ENCODE data around the gene CRYBG1. TPM values are rescaled to one million over a fixed set of nuclear protein-coding genes. Genes with fewer than 3 reads are reported as not detected.
"Not testable (repeated sequence)": the region's sequence is repeated elsewhere in the genome, so short reads cannot be mapped to it uniquely, and the experiment has no call there.

CRYBG1 gene
- total RNA-seq, 2 donors from 2014 or later = 23.0 to 23.3 TPM

DNA sequence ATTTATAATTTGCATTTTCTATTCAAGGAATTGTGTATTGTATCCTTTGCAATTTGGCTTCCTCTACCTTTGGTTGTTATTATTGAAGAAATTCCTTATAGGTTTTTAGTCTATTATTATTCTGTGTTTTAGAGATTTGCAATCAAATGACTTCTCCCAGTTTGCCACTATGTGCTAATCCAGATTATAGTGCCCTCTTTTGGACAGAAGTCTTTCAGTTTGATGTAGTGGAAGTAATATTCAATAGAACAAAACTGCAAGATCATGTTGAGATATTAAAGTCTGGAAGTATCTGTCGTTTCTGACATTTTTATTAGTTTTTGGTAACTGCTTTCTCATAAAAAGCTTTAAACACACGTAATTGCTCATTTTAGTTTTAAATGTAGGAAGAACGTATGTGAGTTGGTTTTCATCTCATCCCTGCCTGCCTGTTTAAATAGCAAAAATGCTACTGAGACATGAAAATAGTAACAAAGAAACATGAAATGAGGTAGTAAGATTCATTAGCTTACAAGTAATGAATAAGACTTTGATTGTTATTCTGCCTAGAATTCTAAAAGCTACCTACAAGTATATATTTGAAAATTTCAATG is 195.9 kb downstream of the CRYBG1 start:
- ATAC-seq (no peak), DNase-seq (ENCODE audit: low spot score in 2 of 2) (no peak)
- H3K9me3 Mint-ChIP-seq = peaks cover 0 to under 1% of the 10 kb centered on the region in 2 donors
- H3K36me3 Mint-ChIP-seq = peaks cover 10 to 18% of the 10 kb centered on the region in 2 donors
- no peak overlapping the region for H3K27ac Mint-ChIP-seq

DNA sequence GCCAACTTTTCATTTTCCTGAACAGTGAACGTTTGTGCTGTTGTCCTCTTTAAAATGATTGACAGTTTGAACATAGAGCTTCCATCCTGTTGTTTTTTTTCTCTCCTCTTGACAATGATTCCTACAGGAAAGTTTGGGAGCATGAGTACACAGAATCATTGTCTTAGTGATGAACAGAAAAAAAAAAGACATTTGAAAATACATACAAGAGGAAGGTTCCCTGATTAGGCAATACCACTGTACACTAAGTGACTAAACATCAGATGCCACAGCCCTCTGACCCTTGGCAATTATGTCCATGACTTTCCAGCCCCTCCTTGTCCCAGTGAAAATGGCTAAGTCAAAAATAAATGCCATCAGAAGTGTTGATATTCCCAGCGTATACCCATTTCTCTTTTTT is 197.3 kb downstream of the CRYBG1 start:
- peaks cover 10 to 12% of the 10 kb centered on the region in 2 donors for H3K36me3 Mint-ChIP-seq
- no peaks in the 10 kb centered on the region for H3K9me3 Mint-ChIP-seq
- no peak overlapping the region for H3K27ac Mint-ChIP-seq
- no peak for DNase-seq (ENCODE audit: low spot score in 2 of 2)
- ATAC-seq = no peak

DNA sequence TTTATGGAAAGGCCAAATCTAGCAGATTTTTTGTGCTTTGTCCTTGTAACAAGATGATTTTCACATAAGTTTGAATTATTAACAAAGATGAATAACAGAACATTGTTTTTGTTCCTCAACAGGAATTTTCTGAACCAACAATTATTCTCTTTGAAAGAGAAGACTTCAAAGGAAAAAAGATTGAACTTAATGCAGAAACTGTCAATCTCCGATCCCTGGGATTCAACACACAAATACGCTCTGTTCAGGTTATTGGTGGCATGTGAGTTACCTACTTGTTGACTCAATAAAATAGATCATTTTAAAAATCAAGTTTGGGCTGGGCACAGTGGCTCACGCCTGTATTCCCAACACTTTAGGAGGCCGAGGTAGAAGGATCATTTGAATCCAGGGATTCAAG is 197.8 kb downstream of the CRYBG1 start:
- Mint-ChIP-seq H3K27ac (no peak overlapping the region), H3K36me3 (peaks cover 6 to 8% of the 10 kb centered on the region in 2 donors), H3K9me3 (no peaks in the 10 kb centered on the region)
- ATAC-seq (no peak), DNase-seq (ENCODE audit: low spot score in 2 of 2) (no peak)

DNA sequence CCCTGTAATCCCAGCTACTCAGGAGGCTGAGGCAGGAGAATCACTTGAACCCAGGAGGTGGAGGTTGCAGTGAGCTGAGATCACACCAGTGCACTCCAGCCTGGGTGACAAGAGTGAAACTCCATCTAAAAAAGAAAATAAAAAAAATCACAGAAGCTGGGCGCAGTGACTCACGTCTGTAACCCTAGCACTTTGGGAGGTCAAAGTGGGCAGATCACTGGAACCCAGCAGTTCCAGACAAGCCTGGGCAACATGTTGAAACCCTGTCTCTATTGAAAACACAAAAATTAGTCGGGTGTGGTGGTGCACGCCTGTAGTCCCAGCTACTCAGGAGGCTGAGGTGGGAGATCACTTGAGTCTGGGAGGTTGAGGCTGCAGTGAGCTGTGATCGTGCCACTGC is 199.1 kb downstream of the CRYBG1 start:
- not testable (repeated sequence) for DNase-seq (ENCODE audit: low spot score in 2 of 2); H3K36me3 Mint-ChIP-seq; H3K9me3 Mint-ChIP-seq; H3K27ac Mint-ChIP-seq
- ATAC-seq = peak; percentile 60 to 61

DNA sequence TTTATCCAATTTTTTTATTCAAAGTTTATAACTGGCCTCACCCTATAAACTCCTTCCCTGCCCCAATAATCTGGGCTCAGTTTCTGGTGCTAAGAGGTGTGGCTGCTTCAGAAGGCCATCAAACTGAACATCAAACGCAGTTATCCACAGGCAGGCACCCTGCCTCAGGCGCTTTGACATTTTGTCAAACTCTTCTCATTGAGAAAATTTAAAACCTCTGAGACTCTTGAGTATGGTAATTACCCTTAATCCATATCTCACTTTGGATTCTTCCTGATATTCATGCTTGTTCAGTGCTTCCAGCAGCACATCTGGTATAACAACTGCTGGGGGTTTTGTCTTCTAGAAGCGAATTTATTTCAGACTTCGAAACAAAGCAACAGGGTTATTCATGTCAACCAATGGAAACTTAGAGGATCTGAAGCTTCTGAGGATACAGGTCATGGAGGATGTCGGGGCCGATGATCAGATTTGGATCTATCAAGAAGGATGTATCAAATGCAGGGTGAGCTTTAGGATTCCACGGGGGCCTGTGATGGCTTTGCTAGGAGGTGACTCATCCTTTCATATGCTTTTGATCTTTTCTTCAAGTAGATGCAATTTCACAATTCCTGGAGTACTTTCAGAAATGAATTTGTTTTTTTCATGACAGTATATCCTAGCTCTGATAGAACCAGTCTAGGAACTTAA is 200.6 kb downstream of the CRYBG1 start:
- Mint-ChIP-seq H3K36me3 (no peaks in the 10 kb centered on the region), H3K9me3 (no peaks in the 10 kb centered on the region), H3K27ac (peak overlapping the region in 1 of 2 donors; percentile 9)
- DNase-seq (ENCODE audit: low spot score in 2 of 2) (no peak), ATAC-seq (peak; percentile 76 to 85)

DNA sequence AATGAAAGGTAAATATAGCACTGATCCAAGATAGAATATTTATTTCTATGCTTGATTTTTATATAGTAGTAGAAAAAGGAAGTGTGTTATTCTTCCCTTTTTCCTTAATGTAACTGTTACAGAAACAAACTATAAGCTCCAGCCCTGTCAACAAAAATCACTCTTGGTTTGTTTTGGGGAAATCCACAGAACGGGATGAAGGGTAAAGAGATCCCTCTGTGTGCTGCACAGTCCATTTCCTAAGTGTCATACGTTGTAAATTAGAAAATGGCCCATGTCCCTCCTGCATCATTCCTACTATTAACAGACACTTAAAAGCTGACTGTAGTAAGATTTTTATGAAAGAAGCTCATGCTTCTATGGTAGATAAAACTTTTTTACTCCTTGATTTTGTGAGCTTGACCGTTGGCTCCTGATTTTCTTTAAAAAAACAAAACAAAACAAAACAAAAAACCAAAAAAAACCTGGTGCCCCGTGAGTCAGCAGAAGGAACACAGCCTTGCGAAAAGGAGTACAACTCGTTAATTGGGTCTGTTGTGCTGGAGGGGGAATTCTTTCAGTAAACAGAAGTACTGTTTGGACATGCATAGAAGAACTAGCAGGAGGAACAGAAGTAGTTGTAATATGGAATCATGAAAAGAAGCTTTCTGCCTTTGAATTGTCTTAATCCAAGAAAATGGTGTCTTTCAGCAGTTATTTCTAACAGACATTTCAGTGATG is 201.3 kb downstream of the CRYBG1 start:
- H3K27ac Mint-ChIP-seq = no peak overlapping the region
- no peak for DNase-seq (ENCODE audit: low spot score in 2 of 2)
- no peaks in the 10 kb centered on the region for H3K9me3 Mint-ChIP-seq
- H3K36me3 Mint-ChIP-seq = no peaks in the 10 kb centered on the region
- ATAC-seq = no peak

DNA sequence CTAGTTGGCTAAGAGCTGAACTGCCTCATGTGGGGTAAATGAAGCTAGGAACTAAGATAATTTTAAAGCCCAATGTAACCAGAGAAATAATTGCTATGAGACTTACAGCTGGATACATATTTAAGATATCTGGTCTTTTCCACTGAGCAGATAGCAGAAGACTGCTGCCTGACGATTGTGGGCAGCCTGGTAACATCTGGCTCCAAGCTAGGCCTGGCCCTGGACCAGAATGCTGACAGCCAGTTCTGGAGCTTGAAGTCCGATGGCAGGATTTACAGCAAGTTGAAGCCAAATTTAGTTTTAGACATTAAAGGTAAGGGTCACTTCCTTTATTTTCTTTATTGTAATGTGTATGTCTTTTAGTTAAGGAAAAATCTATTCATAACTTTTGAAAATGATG is 203.1 kb downstream of the CRYBG1 start:
- Mint-ChIP-seq H3K27ac (no peak overlapping the region), H3K36me3 (no peaks in the 10 kb centered on the region), H3K9me3 (no peaks in the 10 kb centered on the region)
- no peak for ATAC-seq
- DNase-seq (ENCODE audit: low spot score in 2 of 2) = no peak

DNA sequence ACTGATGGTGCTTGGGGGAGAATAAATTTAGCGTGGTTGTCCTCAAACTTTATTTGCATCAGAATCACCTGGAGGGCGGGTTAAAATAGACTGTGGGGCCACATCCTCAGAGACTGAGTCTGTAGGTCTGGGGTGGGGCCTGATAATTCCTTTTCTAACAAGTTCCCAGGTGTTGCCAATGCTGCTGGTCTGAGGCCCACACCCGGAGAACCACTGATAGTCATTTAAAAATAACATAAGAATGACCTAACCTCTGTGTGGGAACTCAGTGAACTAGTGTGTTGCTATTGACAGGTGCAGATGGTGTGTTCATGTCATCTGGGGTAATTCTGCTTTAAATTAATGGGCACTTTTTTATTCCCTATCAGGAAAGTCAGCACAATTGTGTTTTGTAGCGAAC is 204.0 kb downstream of the CRYBG1 start:
- Mint-ChIP-seq H3K9me3 (no peaks in the 10 kb centered on the region), H3K36me3 (no peaks in the 10 kb centered on the region), H3K27ac (peak overlapping the region in 1 of 2 donors; percentile 2)
- DNase-seq (ENCODE audit: low spot score in 2 of 2) (no peak), ATAC-seq (no peak)

DNA sequence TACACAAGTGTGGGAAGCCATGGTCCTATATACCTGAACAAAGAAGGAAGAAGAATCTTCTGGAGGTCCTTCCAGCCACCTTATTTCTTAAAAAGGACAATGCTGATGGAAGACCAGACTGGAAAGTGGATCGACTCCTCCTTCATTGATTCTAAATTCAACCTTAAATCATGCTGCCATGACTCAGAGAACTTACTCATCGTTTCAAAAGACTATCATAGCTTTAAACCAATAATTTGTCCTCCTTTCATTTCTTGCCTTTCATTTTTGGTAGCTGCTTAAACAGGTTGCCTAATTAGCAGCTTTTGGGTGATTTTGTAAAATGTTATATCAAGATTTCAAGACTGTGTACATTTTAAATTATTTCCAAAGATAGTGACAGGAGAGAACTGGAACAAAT is 208.0 kb downstream of the CRYBG1 start:
- no peak for DNase-seq (ENCODE audit: low spot score in 2 of 2)

DNA sequence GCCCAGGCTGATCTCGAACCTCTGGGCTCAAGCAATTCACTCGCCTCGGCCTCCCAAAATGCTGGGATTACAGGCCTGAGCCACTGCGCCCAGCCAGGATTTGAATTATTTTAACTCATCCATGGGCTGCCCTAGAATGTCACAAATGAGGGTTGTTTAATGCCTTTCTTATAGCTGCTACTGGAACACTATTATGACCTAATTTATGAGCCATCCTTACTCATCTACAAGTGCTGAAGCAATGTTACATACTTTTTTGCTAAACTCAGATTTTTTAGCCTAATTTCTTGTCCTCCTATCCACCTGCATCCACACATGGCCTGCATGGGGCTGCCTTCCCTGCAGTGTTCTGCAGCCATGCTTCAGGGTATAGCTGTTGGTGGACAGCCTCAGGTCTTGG is 208.9 kb downstream of the CRYBG1 start:
- no peak for DNase-seq (ENCODE audit: low spot score in 2 of 2)
- peak overlapping the region; percentile 1 to 72 for H3K27ac Mint-ChIP-seq

More for the DNA sequence above, 208.0 kb downstream of the CRYBG1 start:
- Mint-ChIP-seq H3K36me3 (no peaks in the 10 kb centered on the region), H3K27ac (peak overlapping the region; percentile 51 to 83), H3K9me3 (no peaks in the 10 kb centered on the region)
- peak in 1 of 2 donors; percentile 60 for ATAC-seq

DNA sequence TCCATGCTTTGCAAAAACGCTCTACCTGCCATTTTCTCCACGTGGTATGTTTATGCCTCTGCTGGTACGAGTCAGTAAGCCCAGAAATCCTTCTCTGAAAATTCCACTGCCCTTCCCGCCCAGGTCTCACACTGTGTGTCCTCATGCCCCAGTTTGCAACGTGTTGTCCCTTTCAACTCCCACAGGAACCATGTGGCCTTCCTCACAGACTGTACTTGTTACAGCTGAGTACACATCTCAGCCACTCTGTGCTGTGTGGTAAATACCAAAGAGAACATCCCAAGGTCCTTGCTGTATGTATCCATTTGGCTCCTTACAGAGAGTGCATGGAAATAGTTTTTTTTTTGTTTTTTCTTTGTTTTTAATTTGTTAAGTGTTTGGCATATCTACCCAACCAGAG is 211.9 kb downstream of the CRYBG1 start:
- Mint-ChIP-seq H3K36me3 (no peaks in the 10 kb centered on the region), H3K27ac (peak overlapping the region in 1 of 2 donors; percentile 54), H3K9me3 (no peaks in the 10 kb centered on the region)
- ATAC-seq (no peak), DNase-seq (ENCODE audit: low spot score in 2 of 2) (no peak)

More for the DNA sequence above, 208.9 kb downstream of the CRYBG1 start:
- Mint-ChIP-seq H3K9me3 (no peaks in the 10 kb centered on the region), H3K36me3 (no peaks in the 10 kb centered on the region)
- no peak for ATAC-seq

DNA sequence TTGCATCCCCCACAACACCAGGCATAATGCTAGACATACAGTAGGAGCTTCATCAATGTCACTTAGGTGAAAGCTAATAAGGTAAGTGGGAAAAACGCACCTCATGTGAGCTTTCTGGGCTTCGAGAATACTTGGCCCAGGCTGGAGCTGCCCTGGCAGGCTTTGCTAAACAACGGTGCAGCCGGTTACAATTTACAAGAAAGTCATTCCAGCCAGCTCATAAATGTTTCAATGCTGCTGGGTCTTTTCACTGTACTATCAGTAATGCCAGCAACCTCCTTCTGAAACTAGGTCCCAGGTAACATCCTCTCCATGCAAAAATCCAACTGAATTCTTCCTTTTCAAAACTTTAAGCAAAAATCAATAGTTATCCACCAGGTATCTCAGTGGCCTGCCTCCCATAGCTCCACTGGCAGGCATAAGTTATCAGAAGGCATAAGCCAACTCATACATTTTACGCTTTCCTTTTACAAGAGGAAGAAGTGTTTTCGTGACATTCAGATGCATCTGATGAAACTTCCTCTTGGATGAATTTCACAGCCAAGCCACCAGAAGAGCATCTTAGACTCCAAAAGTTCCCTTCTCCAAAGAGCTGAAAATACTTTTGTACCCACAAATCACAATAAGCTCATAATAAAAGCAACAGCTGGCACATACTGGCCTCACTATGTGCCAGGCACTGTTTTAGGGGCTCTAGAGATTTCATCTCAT is 212.5 kb downstream of the CRYBG1 start:
- ATAC-seq (no peak), DNase-seq (ENCODE audit: low spot score in 2 of 2) (no peak)
- Mint-ChIP-seq H3K27ac (peak overlapping the region in 1 of 2 donors; percentile 54), H3K36me3 (no peaks in the 10 kb centered on the region), H3K9me3 (no peaks in the 10 kb centered on the region)

DNA sequence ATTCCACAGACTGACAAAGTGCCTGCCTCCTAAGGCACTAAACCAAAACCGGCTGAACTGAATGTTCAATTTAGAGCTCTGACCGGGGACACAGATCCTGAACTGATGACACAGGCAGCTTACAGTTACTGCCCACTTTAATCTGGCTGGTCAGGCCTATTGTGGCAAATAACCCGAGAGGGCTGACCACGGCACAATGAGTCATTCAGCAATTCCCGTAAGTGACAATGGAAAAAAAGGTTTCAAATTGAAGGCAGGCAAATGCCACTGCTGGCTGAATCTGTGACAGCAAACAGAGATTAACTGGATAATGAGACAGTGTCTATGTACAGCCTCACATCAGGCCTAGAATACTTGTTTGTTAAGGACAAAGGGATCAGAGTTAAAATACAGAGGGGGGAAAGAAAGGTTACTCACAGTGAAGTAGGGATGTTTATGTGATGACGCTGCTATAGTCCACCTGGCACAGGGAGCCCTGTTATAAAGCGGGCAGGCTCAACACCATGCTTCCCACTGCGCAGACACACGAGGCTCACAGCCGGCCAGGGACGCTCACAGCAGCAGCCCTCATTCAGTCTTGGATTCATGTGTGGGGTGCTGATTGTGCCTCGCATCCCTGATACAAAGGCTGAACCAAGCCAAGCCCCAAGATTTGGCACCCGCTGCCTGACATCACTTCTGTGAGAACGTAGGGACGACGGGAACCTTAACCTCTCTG is 214.4 kb downstream of the CRYBG1 start:
- H3K27ac Mint-ChIP-seq = peak overlapping the region; percentile 30 to 69
- ATAC-seq = peak in 1 of 2 donors; percentile 63
- H3K36me3 Mint-ChIP-seq = no peaks in the 10 kb centered on the region

DNA sequence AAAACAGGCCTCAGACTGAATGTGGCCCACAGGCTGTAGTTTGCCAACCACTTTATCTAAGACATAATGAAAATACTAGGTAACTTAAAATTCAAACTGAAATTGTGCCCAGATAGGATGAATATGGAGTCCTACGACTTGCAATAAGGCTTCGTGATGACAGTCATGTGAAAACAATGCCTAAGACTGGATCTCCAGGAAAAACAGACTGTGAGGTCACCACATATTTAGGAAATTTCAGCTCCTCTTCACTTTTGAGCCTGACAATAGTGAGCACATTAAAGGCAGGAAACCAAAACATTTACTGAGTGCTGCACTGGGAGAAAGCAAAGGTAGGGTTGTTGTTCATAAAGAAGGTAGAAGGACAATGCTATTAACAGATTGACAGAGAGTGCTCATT is 218.8 kb downstream of the CRYBG1 start:
- DNase-seq (ENCODE audit: low spot score in 2 of 2) = no peak
- ATAC-seq = no peak
- no peaks in the 10 kb centered on the region for H3K36me3 Mint-ChIP-seq
- H3K9me3 Mint-ChIP-seq = no peaks in the 10 kb centered on the region
- no peak overlapping the region for H3K27ac Mint-ChIP-seq

More for the DNA sequence above, 214.4 kb downstream of the CRYBG1 start:
- no peaks in the 10 kb centered on the region for H3K9me3 Mint-ChIP-seq
- no peak for DNase-seq (ENCODE audit: low spot score in 2 of 2)

DNA sequence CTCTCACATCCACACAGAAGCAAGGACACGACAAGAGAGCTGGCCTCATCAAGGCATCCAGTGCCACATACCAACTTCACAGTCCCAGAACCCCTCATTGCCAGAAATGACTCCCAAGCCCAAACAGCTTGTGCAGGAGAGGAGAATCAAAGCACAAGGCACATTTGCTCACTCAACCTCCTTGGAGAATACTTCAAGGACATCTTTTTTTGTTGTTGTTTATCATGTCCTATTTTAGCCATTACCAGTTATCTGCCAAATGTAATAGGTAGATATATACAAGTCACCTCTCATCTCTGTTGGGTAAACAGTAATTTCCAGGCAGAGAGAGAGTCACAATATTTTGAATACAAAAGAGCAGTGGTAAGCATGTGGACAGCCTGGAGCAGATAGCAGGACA is 221.0 kb downstream of the CRYBG1 start:
- no peaks in the 10 kb centered on the region for H3K36me3 Mint-ChIP-seq
- ATAC-seq = no peak
- H3K9me3 Mint-ChIP-seq = no peaks in the 10 kb centered on the region
- no peak overlapping the region for H3K27ac Mint-ChIP-seq
- DNase-seq (ENCODE audit: low spot score in 2 of 2) = no peak

DNA sequence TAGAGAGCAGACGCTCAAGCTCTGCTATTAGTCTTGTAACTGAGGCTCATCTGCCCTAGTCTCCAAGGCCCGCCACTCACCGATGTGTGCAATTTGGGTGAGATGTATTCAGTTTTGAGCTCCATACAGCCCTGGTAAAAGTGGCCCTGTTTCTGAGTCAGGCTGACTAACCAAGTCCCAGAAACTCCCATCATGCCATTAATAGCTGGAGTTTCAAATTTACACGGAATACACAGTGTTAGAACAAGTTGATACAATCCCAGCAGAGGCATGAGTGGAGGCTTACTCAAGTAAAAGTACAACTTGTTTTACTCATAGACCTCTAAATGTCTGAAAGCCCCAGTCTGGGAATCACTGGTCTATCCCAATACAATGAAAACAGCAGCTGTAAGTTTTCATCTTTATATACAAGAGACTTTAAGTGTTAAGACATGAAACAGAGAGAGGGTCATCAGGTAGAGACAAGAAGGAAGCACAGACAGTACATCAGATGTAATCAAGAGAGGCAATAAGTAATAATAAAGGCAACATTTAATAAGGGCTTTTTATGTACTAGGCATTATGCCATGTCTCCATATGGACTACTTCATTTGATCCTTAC is 226.4 kb downstream of the CRYBG1 start:
- ATAC-seq = no peak
- no peak for DNase-seq (ENCODE audit: low spot score in 2 of 2)
- no peaks in the 10 kb centered on the region for H3K9me3 Mint-ChIP-seq
- H3K27ac Mint-ChIP-seq = no peak overlapping the region
- H3K36me3 Mint-ChIP-seq = no peaks in the 10 kb centered on the region

Data from activated naive CD4-positive, alpha-beta T cell treated with anti-CD3 and anti-CD28 coated beads, Interleukin-2, amount 50 U/mL, for 72 hours (primary cell).